LHCN-M2 (cell line): ENCODE results near the gene SLC1A3. TPM values are rescaled to one million over a fixed set of nuclear protein-coding genes. Genes with fewer than 3 reads are reported as not detected.
"Not testable (repeated sequence)": the region's sequence is repeated elsewhere in the genome, so short reads cannot be mapped to it uniquely, and the experiment has no call there.

Source experiments
- DNase-seq: peaks from one replicate; pipeline ENCODE4 v3.0.0-alpha.2; 2012; ENCODE audit warnings: low read depth
- total RNA-seq: library from RNA; depleted of rRNA; stranded (reverse); fragments of >200 nt; gene quantifications from 2 replicates; pipeline ENCODE4 v1.2.3, GENCODE V29; 2014

SLC1A3 gene
- total RNA-seq, 1 experiment from 2014 or later = 15.1 TPM

- DNase-seq = no peak
These were observed 24.1 kb downstream of the SLC1A3 start for GRCh38 chr5:36630201-36631145.

- no peak for DNase-seq
These were observed 24.7 kb downstream of the SLC1A3 start for GRCh38 chr5:36631154-36631553.

GRCh38 chr5:36631620-36632362 lies 25.4 kb downstream of the SLC1A3 start:
- no peak for DNase-seq

GRCh38 chr5:36632363-36632664 lies 25.9 kb downstream of the SLC1A3 start:
- DNase-seq = no peak

GRCh38 chr5:36635721-36636390 lies 29.4 kb downstream of the SLC1A3 start:
- DNase-seq = no peak

GRCh38 chr5:36637101-36637500 lies 30.7 kb downstream of the SLC1A3 start:
- no peak for DNase-seq

GRCh38 chr5:36637516-36637915 lies 31.1 kb downstream of the SLC1A3 start:
- DNase-seq = no peak

GRCh38 chr5:36638056-36638455 lies 31.6 kb downstream of the SLC1A3 start:
- no peak for DNase-seq

GRCh38 chr5:36640949-36641348 lies 34.5 kb downstream of the SLC1A3 start:
- DNase-seq = no peak

- DNase-seq = no peak
These were observed 35.0 kb downstream of the SLC1A3 start for GRCh38 chr5:36641431-36641830.

GRCh38 chr5:36642089-36642488 lies 35.7 kb downstream of the SLC1A3 start:
- no peak for DNase-seq

GRCh38 chr5:36643162-36643561 lies 36.8 kb downstream of the SLC1A3 start:
- no peak for DNase-seq

- not testable (repeated sequence) for DNase-seq
These were observed 37.4 kb downstream of the SLC1A3 start for GRCh38 chr5:36643841-36644240.

- DNase-seq = peak; percentile 27
These were observed 38.3 kb downstream of the SLC1A3 start for GRCh38 chr5:36644727-36645126.

- DNase-seq = no peak
These were observed 39.7 kb downstream of the SLC1A3 start for GRCh38 chr5:36646100-36646499.

- DNase-seq = peak; percentile 85
These were observed 40.2 kb downstream of the SLC1A3 start for GRCh38 chr5:36646507-36647023.

- DNase-seq = no peak
These were observed 40.6 kb downstream of the SLC1A3 start for GRCh38 chr5:36647046-36647445.

- no peak for DNase-seq
These were observed 42.0 kb downstream of the SLC1A3 start for GRCh38 chr5:36648426-36648825.

- DNase-seq = peak; percentile 33
These were observed 45.6 kb downstream of the SLC1A3 start for GRCh38 chr5:36651761-36652685.

- peak; percentile 50 for DNase-seq
These were observed 46.8 kb downstream of the SLC1A3 start for GRCh38 chr5:36653044-36653705.
